Transverse colon (tissue), 4 donors: ENCODE results near the gene ECPAS.

Experiments
- EP300 ChIP-seq: sonication (generic); formaldehyde crosslinking; IDR thresholded peaks from one replicate; pipeline ENCODE4 v1.6.1; 2017; ENCODE audit warnings: antibody characterized with exemption, low read depth
- POLR2A ChIP-seq: fragments of 450-650 bp; IDR thresholded peaks from one replicate; pipeline ENCODE4 v1.6.1; 2016; ENCODE audit warnings: antibody characterized with exemption, mild to moderate bottlenecking, moderate library complexity
- POLR2AphosphoS5 ChIP-seq, 3 donors: sonication (generic); formaldehyde crosslinking; IDR thresholded peaks; one replicate each; pipeline ENCODE4 v1.6.1; 2016; ENCODE audit warnings: antibody characterized with exemption in 3 of 3
- TF ChIP-seq, protein P1 (sequence below), 5 experiments: fragments of 200-600 bp in 3 of 5; fragments of 450-650 bp in 2 of 5; sonication (generic) in 3 of 5; IDR thresholded peaks; 1 replicate in 2 of 5; 2 replicates in 3 of 5; pipeline ENCODE4 v1.5.1; 2016 to 2017; ENCODE audit warnings: antibody characterized with exemption in 5 of 5, inconsistent platforms in 3 of 5, mild to moderate bottlenecking in 2 of 5, moderate library complexity in 1 of 5

DNA sequence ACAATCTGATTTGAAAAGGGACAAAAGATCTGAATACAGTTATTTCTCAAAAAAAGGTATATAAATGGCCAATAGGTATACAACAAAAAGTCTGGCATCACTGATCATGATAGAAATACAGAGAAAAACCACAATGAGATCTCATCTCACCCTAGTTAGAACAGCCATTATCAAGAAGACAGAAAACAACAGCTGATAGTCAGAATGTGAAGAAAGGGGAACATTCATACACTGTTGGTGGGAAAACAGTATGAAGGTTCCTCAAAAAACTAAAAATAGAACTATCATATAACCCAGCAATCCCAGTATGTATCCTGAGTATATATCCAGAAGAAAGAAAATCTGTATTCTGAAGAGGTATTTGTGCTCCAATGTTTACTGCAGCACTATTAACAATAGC, 78.5 kb downstream of the ECPAS start:
- TF ChIP-seq POLR2A (no peak), POLR2AphosphoS5 (IDR thresholded peaks at IDR 0.05) (no peak), EP300 (no peak)
- TF ChIP-seq, protein P1, sequence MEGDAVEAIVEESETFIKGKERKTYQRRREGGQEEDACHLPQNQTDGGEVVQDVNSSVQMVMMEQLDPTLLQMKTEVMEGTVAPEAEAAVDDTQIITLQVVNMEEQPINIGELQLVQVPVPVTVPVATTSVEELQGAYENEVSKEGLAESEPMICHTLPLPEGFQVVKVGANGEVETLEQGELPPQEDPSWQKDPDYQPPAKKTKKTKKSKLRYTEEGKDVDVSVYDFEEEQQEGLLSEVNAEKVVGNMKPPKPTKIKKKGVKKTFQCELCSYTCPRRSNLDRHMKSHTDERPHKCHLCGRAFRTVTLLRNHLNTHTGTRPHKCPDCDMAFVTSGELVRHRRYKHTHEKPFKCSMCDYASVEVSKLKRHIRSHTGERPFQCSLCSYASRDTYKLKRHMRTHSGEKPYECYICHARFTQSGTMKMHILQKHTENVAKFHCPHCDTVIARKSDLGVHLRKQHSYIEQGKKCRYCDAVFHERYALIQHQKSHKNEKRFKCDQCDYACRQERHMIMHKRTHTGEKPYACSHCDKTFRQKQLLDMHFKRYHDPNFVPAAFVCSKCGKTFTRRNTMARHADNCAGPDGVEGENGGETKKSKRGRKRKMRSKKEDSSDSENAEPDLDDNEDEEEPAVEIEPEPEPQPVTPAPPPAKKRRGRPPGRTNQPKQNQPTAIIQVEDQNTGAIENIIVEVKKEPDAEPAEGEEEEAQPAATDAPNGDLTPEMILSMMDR (IDR thresholded peaks at IDR 0.05), result no peak
